SK-N-SH (cell line): ENCODE measurements around the gene SAT1. TPM values are rescaled to one million over a fixed set of nuclear protein-coding genes. Genes with fewer than 3 reads are reported as not detected.

Source experiments
- CTCF ChIA-PET: fragments of 300-600, 350-600 bp; formaldehyde crosslinking; extraction: SDS; loops from one replicate; lab custom pipeline; 2021; lab: Yijun Ruan, JAX
- POLR2A ChIA-PET: fragments of 350-600 bp; sonication (Branson Sonifier 250); formaldehyde crosslinking; extraction: SDS; loops from one replicate; lab custom pipeline; 2020; ENCODE audit warnings: antibody characterized with exemption, inconsistent platforms; lab: Yijun Ruan, JAX
- DNase-seq: peaks from one replicate; pipeline ENCODE4 v3.0.0; 2012
- H2AFZ ChIP-seq: fragments of 200-600 bp; sonication (generic); 2 replicates; pipeline ENCODE4 v1.8.1; 2016; ENCODE audit warnings: antibody characterized with exemption, mild to moderate bottlenecking, low read depth
- H3F3A ChIP-seq: fragments of 200-600 bp; sonication (generic); replicated peaks from 2 replicates; pipeline ENCODE3; 2016; ENCODE audit warnings: antibody characterized with exemption, mild to moderate bottlenecking; ENCODE audit not compliant: insufficient read depth
- H3K27ac ChIP-seq, 2 experiments: fragments of 200-500 bp in 1 of 2; fragments of 200-600 bp in 1 of 2; sonication (Bioruptor generic) in 1 of 2; sonication (generic), shearing (Covaris generic) in 1 of 2; 2 replicates each; pipeline versions ENCODE4 v1.5.1 to v1.6.1; 2014 to 2016; ENCODE audit warnings: low read depth in 2 of 2, inconsistent platforms in 1 of 2, low read length in 1 of 2, mild to moderate bottlenecking in 1 of 2, mixed read lengths in 1 of 2
- H3K27me3 ChIP-seq: fragments of 200-600 bp; sonication (generic), shearing (Covaris generic); 2 replicates; pipeline ENCODE4 v1.6.1; 2016; ENCODE audit warnings: mixed run types; ENCODE audit not compliant: insufficient read depth
- H3K36me3 ChIP-seq, 2 experiments: fragments of 200-500 bp in 1 of 2; fragments of 200-600 bp in 1 of 2; sonication (Bioruptor generic) in 1 of 2; sonication (generic) in 1 of 2; replicated peaks in 1 of 2; 2 replicates each; pipeline versions ENCODE3 to v1.5.1; 2014 to 2016; ENCODE audit warnings: low read length in 1 of 2, mild to moderate bottlenecking in 1 of 2; ENCODE audit not compliant: insufficient read depth in 2 of 2, control insufficient read depth in 1 of 2
- H3K4me1 ChIP-seq, 2 experiments: fragments of 200-500 bp in 1 of 2; fragments of 200-600 bp in 1 of 2; sonication (Bioruptor generic) in 1 of 2; sonication (generic), shearing (Covaris generic) in 1 of 2; 2 replicates each; pipeline versions ENCODE4 v1.5.1 to v1.6.1; 2014 to 2016; ENCODE audit warnings: low read depth in 1 of 2, low read length in 1 of 2, mixed run types in 1 of 2; ENCODE audit not compliant: insufficient read depth in 2 of 2, control insufficient read depth in 1 of 2
- H3K4me2 ChIP-seq: fragments of 200-600 bp; sonication (generic), shearing (Covaris generic); 2 replicates; pipeline ENCODE4 v1.6.1; 2017; ENCODE audit warnings: mixed run types
- H3K4me3 ChIP-seq, 2 experiments: fragments of 200-500 bp in 1 of 2; fragments of 200-600 bp in 1 of 2; sonication (Bioruptor generic) in 1 of 2; sonication (generic), shearing (Covaris generic) in 1 of 2; 2 replicates each; pipeline versions ENCODE4 v1.5.1 to v1.8.1; 2014 to 2016; ENCODE audit warnings: low read depth in 2 of 2, inconsistent platforms in 1 of 2, low read length in 1 of 2, mild to moderate bottlenecking in 1 of 2, mixed read lengths in 1 of 2, moderate library complexity in 1 of 2
- H3K79me2 ChIP-seq: fragments of 200-600 bp; sonication (generic); 2 replicates; pipeline ENCODE4 v1.8.1; 2017; ENCODE audit warnings: mild to moderate bottlenecking; ENCODE audit not compliant: insufficient read depth
- H3K9ac ChIP-seq: fragments of 200-600 bp; sonication (generic); 2 replicates; pipeline ENCODE4 v1.6.1; 2017; ENCODE audit warnings: mixed run types
- H3K9me2 ChIP-seq: fragments of 200-600 bp; sonication (generic); 2 replicates; pipeline ENCODE4 v1.6.1; 2017; ENCODE audit warnings: mixed run types
- H3K9me3 ChIP-seq: fragments of 200-600 bp; sonication (generic); 2 replicates; pipeline ENCODE4 v1.6.1; 2017; ENCODE audit warnings: mixed run types, mild to moderate bottlenecking, moderate library complexity
- H4K20me1 ChIP-seq: fragments of 200-600 bp; sonication (generic); 2 replicates; pipeline ENCODE4 v1.6.1; 2017; ENCODE audit warnings: mild to moderate bottlenecking, mixed run types; ENCODE audit not compliant: insufficient read depth
- EP300 ChIP-seq, 2 experiments: IDR thresholded peaks; 2 replicates each; pipeline versions ENCODE4 v1.4.0 to v1.6.1; 2012; ENCODE audit warnings: borderline replicate concordance in 1 of 2, low read depth in 1 of 2, low read length in 1 of 2
- FOSL2 ChIP-seq: IDR thresholded peaks from 2 replicates; pipeline ENCODE4 v1.4.0; 2012; ENCODE audit warnings: low read depth, mild to moderate bottlenecking, moderate library complexity, borderline replicate concordance
- GATA2 ChIP-seq: sonication (generic); formaldehyde crosslinking; IDR thresholded peaks from 2 replicates; pipeline ENCODE4 v1.5.0; 2020; ENCODE audit warnings: mild to moderate bottlenecking, missing genetic modification reagents
- JUND ChIP-seq: IDR thresholded peaks from 2 replicates; pipeline ENCODE4 v1.4.0; 2012
- MAX ChIP-seq: IDR thresholded peaks from 2 replicates; pipeline ENCODE4 v1.4.0; 2012; ENCODE audit warnings: low read depth
- MXI1 ChIP-seq: IDR thresholded peaks from 2 replicates; pipeline ENCODE4 v1.6.1; 2012; ENCODE audit warnings: mild to moderate bottlenecking, low read depth, low read length, improper control_type of control experiment
- NRF1 ChIP-seq: IDR thresholded peaks from 2 replicates; pipeline ENCODE4 v1.6.1; 2012; ENCODE audit warnings: low read depth, mild to moderate bottlenecking, low read length
- PBX3 ChIP-seq: IDR thresholded peaks from 2 replicates; pipeline ENCODE4; 2012
- POLR2AphosphoS5 ChIP-seq: IDR thresholded peaks from 2 replicates; pipeline ENCODE4 v1.6.1; 2012; ENCODE audit warnings: low read depth, low read length
- RAD21 ChIP-seq: IDR thresholded peaks from 2 replicates; pipeline ENCODE4 v1.6.1; 2012; ENCODE audit warnings: mild to moderate bottlenecking, low read length
- RCOR1 ChIP-seq: fragments of 150-350 bp; IDR thresholded peaks from 2 replicates; pipeline ENCODE4 v1.6.1; 2017; ENCODE audit warnings: antibody characterized with exemption, low read length
- REST ChIP-seq: IDR thresholded peaks from 2 replicates; pipeline ENCODE4 v1.6.1; 2012; ENCODE audit warnings: mild to moderate bottlenecking, low read depth, low read length, moderate library complexity
- SIN3A ChIP-seq: IDR thresholded peaks from 2 replicates; pipeline ENCODE4 v1.6.1; 2012; ENCODE audit warnings: low read depth, mild to moderate bottlenecking, low read length, moderate library complexity, borderline replicate concordance
- SMC3 ChIP-seq: IDR thresholded peaks from 2 replicates; pipeline ENCODE4 v1.6.1; 2012; ENCODE audit warnings: low read depth, low read length, improper control_type of control experiment
- TAF1 ChIP-seq: IDR thresholded peaks from 2 replicates; pipeline ENCODE4 v1.6.1; 2012; ENCODE audit warnings: low read depth, mild to moderate bottlenecking, low read length, moderate library complexity, borderline replicate concordance
- TCF12 ChIP-seq: IDR thresholded peaks from 2 replicates; pipeline ENCODE4 v1.4.0; 2012
- YY1 ChIP-seq: IDR thresholded peaks from 2 replicates; pipeline ENCODE4 v1.4.0; 2012; ENCODE audit warnings: low read depth, mild to moderate bottlenecking
- WGBS: methylation state at CpG from one replicate; pipeline ENCODE4 v1.1.6; 2017; ENCODE audit warnings: low lambda C conversion rate; 5-methylcytosine and 5-hydroxymethylcytosine counted together
- polyA plus RNA-seq, 3 experiments: library from polyadenylated mRNA; depleted of rRNA; stranded (reverse); fragments of >200 nt; gene quantifications; 2 replicates each; pipeline ENCODE4 v1.2.3, GENCODE V29; 2012

SAT1 gene
- polyA plus RNA-seq, 1 of the 3 experiments (the other 2 are of a cell fraction), result 131 TPM

GRCh38 chrX:23745786-23746185, 37.2 kb upstream of the SAT1 start:
- H3K27me3 ChIP-seq, result peaks cover 7% of the 10 kb centered on the region; the same call in 1 of the 2 replicates
- POLR2A ChIA-PET, result interaction anchor here (0.5 kb wide), 1 partner anchor 10 kb away, joined by 3 read pairs; no protein-coding TSS in a partner anchor
- WGBS, result 62% methylated on average over 3 of the region's 3 CpGs
- TF ChIP-seq FOSL2 (no peak), REST (no peak), POLR2AphosphoS5 (no peak), SIN3A (no peak), NRF1 (no peak), GATA2 (CRISPR knock-in tag) (no peak), PBX3 (no peak), EP300 (IDR thresholded peaks at IDR 0.05; ENCODE audit: borderline replicate concordance in 1 of 2, low read depth in 1 of 2, low read length in 1 of 2) (no peak), YY1 (no peak), RCOR1 (no peak), MXI1 (no peak), SMC3 (no peak), RAD21 (no peak), TCF12 (no peak), TAF1 (no peak), JUND (no peak), MAX (no peak)
- TF ChIP-seq, all 33 proteins: peak for 0
- H3K4me2 ChIP-seq, result no peak overlapping the region
- no peaks in the 10 kb centered on the region for H3K36me3 ChIP-seq
- H3K4me3 ChIP-seq, result no peak overlapping the region
- no peaks in the 10 kb centered on the region for H3K9me3 ChIP-seq
- H3K9me2 ChIP-seq, result no peaks in the 10 kb centered on the region
- H3F3A ChIP-seq, result no peaks in the 10 kb centered on the region
- H2AFZ ChIP-seq, result no peak overlapping the region
- H3K27ac ChIP-seq, result no peak overlapping the region
- H3K4me1 ChIP-seq, result no peaks in the 10 kb centered on the region
- no peak for DNase-seq
- no peak overlapping the region for H3K9ac ChIP-seq
- H4K20me1 ChIP-seq, result no peaks in the 10 kb centered on the region
- H3K79me2 ChIP-seq, result peaks cover 21% of the 10 kb centered on the region
- CTCF ChIA-PET, result interaction anchor here (1.3 kb wide), 1 partner anchor 156 kb away, joined by 4 read pairs; no protein-coding TSS in a partner anchor
